ENCODE results near the gene MAN2A2.

DNA sequence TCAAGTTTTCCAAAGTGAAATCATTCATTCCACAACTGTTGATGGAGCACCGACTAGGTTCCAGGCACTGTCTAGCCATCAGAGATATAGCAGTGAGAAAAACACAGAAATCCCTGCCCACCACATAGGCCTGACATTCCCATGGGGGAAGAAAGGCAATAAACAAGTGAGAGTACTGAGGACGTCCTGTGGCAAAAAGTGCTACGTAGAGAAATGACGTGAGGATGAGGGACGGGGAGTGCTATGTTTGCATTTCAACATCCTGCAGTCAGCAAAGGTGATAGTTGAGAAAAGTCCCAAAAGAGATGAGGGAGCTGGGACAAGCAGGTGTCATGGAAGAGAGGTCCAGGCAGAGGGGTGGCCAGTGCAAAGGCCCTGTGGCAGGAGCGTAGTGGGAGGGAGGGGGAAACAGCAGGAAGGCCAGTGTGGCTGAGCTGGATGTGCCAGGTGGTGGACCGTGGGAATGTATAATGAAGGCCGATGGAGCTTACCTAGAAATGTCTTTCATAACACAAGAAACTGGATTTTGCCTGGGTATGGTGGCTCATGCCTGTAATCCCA is 45.1 kb upstream of the MAN2A2 start:
- TF ChIP-seq SUZ12 (IDR thresholded peaks at IDR 0.05): no peak
- no peak for TF ChIP-seq SP1 (IDR thresholded peaks at IDR 0.05)
- no peak for TF ChIP-seq CTBP1 (IDR thresholded peaks at IDR 0.05; ENCODE audit: borderline replicate concordance)
- no peak for TF ChIP-seq ARNT (IDR thresholded peaks at IDR 0.05)
- TF ChIP-seq BHLHE40 (IDR thresholded peaks at IDR 0.05; ENCODE audit: borderline replicate concordance): no peak
- TF ChIP-seq ZNF384 (IDR thresholded peaks at IDR 0.05): no peak
- TF ChIP-seq, protein P1, sequence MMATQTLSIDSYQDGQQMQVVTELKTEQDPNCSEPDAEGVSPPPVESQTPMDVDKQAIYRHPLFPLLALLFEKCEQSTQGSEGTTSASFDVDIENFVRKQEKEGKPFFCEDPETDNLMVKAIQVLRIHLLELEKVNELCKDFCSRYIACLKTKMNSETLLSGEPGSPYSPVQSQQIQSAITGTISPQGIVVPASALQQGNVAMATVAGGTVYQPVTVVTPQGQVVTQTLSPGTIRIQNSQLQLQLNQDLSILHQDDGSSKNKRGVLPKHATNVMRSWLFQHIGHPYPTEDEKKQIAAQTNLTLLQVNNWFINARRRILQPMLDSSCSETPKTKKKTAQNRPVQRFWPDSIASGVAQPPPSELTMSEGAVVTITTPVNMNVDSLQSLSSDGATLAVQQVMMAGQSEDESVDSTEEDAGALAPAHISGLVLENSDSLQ (IDR thresholded peaks at IDR 0.05): no peak
- TF ChIP-seq FOXK2 (IDR thresholded peaks at IDR 0.05): no peak
- TF ChIP-seq FOXM1 (IDR thresholded peaks at IDR 0.05; ENCODE audit: borderline replicate concordance): no peak
- TF ChIP-seq ELF4 (IDR thresholded peaks at IDR 0.05): no peak
- no peak for TF ChIP-seq FOXA1 (IDR thresholded peaks at IDR 0.05)

Data from HEK293T (cell line).